ENCODE measurements around the gene ELL2.

Gene ELL2

GRCh38 chr5:95956021-95956899 is 5.4 kb downstream of the ELL2 start:
- peak; percentile 67 for DNase-seq (ENCODE audit: low spot score)

DNA sequence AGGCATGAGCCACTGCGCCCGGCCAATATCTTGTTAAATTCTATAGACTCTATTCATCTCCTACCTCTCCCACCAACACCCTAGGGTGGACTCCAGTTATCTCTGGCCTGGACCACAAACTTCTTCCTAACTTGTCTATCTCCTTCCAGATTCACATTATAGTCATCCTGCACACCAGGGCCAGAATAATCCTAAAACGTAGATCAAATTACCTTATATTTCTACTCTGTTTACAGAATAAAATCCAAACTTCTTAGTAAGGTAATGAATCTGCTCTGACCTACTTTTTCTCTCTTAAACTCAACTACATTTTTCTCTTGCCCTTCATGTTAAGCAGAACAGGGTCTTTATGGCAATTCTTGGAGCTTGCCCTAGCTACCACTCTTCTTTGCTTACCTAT is 6.9 kb downstream of the ELL2 start:
- DNase-seq (ENCODE audit: low spot score) = no peak

GRCh38 chr5:95953021-95953702 is 8.5 kb downstream of the ELL2 start:
- peak; percentile 42 for DNase-seq (ENCODE audit: low spot score)

GRCh38 chr5:95951916-95952315 is 9.7 kb downstream of the ELL2 start:
- DNase-seq (ENCODE audit: low spot score) = peak; percentile 15

GRCh38 chr5:95949810-95950209 is 11.8 kb downstream of the ELL2 start:
- DNase-seq (ENCODE audit: low spot score) = no peak

GRCh38 chr5:95948631-95949030 is 13.0 kb downstream of the ELL2 start:
- peak; percentile 38 for DNase-seq (ENCODE audit: low spot score)

DNA sequence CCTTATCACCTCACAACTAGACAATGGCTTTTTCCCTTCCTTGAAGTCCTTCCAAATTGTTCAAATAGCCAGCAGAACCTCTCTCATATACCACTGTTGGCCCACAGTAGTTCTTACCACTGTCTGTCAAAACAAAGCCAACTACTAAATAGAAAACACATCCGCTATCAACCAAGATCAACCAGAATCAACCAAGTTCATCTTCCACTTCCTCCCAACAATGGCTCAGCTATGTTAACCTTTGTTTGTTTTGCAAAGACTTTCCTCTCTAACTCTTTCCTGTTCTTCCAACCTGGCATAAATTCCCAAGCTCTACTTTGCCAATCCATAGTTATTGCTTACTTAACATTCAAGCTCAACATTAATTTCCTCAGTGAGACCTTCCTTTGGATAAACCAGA is 15.2 kb downstream of the ELL2 start:
- peak; percentile 12 for DNase-seq (ENCODE audit: low spot score)

DNA sequence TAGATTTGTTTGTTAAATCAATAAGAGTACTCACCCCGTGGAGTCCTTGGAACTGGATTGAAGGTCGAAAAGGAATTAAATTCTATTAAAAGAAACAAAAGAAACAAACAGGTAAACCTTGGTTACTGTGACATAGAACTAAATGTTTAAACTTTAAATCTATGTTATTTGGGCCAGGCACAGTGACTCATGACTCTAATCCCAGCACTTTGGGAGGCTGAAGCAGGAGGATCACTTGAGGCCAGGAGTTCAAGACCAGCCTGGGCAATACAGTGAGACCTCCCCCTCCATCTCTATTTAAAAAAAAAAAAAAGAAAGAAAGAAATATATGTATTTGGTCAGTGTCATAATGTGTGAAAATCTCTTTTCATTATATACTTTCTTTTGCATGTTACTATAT is 18.7 kb downstream of the ELL2 start:
- DNase-seq (ENCODE audit: low spot score) = peak; percentile 46

GRCh38 chr5:95942414-95942813 is 19.2 kb downstream of the ELL2 start:
- DNase-seq (ENCODE audit: low spot score) = no peak

DNA sequence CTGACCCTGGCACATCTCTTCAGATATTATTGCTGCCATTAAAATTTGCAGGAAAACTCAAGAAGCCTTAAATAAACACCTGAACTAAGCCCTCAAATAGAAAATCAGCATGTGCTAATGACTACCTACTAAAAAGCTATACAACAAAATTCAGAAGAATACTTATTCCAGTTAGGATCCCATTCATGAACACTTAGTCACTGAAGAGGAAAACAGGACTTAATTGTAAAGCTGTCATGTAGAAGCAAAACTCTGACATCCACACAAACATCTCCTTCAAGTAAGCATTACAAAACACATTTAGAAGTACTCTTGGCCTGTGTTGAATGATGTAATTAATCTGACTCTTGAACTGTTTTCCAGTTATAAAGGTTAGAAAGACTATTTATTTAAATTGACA is 19.9 kb downstream of the ELL2 start:
- DNase-seq (ENCODE audit: low spot score) = peak; percentile 48

DNA sequence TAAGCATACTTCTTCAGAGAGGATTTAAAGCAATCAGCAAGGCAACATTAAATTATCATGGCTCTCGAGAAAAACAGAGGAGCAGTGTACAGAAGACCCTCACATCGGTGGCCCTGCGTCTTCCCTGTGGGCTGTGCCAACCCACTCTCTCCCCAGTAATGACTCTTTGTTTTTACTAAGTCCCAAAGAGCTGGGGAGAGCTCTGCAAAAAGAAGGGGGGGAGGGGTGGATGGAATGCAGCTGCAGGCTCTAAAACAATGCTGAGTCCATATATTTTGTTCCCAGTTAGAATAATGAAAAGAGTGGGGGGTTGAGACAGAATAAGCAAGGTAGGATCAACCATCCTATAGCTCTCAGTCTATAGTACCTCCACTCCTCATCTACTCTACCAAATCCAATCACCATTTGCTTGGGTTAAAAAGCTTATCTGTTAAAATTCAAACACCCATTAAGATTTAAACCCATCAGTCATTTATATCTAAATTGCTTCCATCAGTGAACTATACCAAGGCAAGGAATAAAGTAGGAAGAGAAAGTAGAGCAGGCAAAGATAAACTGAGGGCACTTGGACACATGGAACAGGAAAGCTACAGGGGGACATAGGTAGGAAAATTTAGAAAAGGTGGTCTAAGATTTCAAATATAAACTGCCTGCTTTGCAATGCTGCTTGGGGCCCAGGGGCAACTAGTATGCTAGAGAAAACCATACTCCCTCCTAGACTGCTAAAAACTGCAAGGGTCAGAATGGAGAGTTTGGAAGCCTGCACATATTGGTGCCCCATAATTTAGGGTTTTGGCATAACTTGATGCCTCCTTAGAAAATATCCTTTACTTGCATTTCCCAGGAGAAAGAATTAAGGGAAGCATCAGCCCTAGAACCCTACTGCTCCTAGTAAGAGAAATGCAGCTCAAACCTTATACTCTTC is 20.6 kb downstream of the ELL2 start:
- DNase-seq (ENCODE audit: low spot score) = no peak

DNA sequence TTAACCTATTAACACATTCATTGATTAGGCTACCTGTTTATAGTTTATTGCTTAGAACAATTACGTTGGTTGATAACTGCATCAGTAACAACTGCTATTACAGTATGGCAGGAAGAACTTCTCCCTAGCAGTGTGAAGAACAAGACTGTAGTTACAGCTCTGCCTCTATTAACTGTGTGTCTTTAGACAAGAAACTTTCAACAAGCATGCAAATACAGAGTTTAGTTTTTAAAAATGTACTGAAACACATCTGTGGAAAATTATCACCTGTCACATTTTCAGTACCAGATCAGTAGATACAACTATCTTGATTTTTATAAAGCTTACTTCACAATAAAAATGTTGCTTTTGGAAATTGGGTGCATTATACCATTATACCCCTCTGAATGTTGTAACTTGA is 22.2 kb downstream of the ELL2 start:
- DNase-seq (ENCODE audit: low spot score) = no peak

DNA sequence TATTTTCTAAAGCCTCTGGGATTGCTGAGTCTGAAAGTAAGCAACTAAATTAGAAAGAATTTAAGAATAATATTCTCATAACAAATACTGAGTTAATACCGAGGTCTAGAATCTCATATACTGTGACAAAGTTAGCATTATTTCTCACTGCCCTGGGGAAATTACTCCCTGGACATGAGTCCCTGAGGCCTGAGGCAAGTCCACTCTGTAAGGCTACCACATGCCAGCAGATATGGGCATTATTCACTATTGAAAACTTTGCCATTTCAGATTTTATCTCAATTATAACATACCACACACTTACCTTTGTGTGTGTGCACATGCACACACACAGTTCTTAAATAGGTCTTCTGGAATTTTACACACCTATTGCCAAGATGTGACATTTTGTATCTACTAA is 22.9 kb downstream of the ELL2 start:
- DNase-seq (ENCODE audit: low spot score) = no peak

- peak; percentile 72 for DNase-seq (ENCODE audit: low spot score)
Observed at GRCh38 chr5:95938347-95938746, 23.3 kb downstream of the ELL2 start.

DNA sequence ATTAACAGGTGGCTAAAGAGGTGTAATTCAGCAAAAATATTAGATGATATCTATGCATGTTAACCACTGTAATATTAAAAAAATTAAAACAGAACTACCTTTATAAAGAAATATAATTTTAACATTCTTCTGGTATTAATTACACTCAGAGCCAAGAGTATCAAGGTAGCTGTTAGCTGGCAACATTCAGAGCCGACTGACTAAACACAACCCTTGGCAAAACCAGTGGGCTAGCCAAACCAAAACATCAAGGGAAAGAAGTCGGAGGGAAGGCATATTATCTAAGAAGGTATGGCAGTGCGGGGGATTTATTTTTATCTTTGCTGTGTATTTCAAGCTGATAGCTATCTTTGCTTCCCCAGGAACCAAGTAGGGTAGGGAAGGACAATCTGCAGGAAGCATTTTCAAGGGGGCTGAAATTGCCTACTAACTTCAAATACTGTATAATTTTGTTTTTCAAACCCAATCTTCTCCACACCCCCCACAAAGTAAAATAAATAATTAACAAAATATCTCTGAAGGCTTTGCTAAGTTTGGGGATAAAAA is 24.0 kb downstream of the ELL2 start:
- peak; percentile 60 for DNase-seq (ENCODE audit: low spot score)

- no peak for DNase-seq (ENCODE audit: low spot score)
Observed at GRCh38 chr5:95936812-95937397, 24.7 kb downstream of the ELL2 start.

DNA sequence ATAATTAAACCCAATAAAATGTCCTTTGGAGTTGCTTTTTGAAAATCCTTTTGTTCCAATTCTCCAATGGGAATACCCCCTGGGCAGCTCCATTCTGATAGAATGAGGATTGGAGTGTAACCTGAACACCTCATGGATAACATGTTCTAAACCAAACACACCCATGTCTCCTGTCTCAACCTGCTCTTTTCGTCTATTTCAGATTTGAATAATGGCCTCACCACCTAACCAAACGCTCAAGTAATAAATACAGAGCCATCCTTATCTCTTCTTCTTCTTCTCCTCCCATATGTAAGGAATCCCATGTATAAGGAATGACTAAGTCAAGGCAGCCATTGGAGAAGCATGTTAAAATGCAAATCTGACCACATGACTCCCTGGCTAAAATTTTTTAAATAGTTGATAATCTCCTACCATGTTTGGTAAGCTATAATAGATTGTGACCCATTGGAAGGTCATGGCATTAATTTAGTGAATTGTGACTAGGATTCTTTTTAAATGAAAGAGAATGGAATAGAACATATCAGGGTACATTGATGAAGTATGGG is 26.0 kb downstream of the ELL2 start:
- peak; percentile 54 for DNase-seq (ENCODE audit: low spot score)

GRCh38 chr5:95934207-95934804 is 27.3 kb downstream of the ELL2 start:
- peak; percentile 86 for DNase-seq (ENCODE audit: low spot score)

GRCh38 chr5:95932941-95933340 is 28.7 kb downstream of the ELL2 start:
- DNase-seq (ENCODE audit: low spot score) = peak; percentile 45

DNA sequence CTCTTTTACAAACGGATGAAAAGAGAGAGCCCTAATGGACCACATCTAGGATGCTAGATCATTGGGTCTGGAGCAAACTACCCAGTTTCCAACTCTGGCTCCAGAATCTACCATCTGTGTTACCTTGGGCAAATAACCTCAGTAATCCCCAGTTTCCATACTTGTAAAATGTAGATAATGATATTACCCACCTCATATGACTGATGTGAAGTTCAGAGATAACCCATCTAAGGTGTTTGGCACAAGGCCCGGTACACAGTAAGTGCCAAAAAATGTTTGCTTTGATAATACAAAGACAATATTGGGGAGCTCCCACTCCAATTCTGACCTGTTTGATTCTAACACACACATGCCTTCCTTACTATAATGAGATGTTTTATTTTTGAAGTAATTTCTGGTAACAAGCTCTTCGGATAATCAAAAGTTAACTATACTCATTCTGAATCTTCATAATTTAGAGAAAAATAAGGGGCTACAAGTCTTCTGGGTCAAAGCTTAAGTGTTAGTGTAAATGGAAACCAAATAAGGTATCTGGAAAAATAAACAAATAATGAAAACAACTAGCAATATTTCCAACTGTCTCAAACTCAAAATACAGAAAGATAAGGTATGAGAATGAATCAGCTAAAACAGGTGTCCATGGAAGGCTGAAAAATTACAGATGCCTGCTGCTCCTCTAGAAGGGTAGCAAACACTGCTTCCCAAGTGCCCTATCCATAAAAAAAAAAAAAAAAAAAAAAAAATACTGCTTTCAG is 30.4 kb downstream of the ELL2 start:
- peak; percentile 79 for DNase-seq (ENCODE audit: low spot score)
